Brain microvascular endothelial cell (primary cell): ENCODE measurements around the gene TAC3.

Experiments
- DNase-seq: peaks from one replicate; pipeline ENCODE4 v3.0.0-alpha.2; 2020
- H3K27ac ChIP-seq: fragments of 250-450 bp; sonication (Bioruptor Pico); 2 replicates; pipeline ENCODE4 v1.5.1; 2020; ENCODE audit warnings: mild to moderate bottlenecking, moderate library complexity
- H3K27me3 ChIP-seq: fragments of 250-450 bp; sonication (Bioruptor Pico); replicated peaks from 2 replicates; pipeline ENCODE4 v1.5.1; 2020; ENCODE audit warnings: mild to moderate bottlenecking
- H3K36me3 ChIP-seq: fragments of 250-450 bp; sonication (Bioruptor Pico); replicated peaks from 2 replicates; pipeline ENCODE4 v1.5.1; 2020; ENCODE audit warnings: mild to moderate bottlenecking
- H3K4me3 ChIP-seq: 2 replicates; pipeline ENCODE4 v1.5.1; 2011; ENCODE audit warnings: low read depth, mild to moderate bottlenecking, control low read depth, low read length, moderate library complexity
- in situ Hi-C: cut with HindIII; loops from 2 replicates; pipeline ENCODE4 v1.10.0; 2017; ENCODE audit warnings: low sequenced_read_pairs, low pct_ligation_motif_present
- TF ChIP-seq, protein P1 (sequence below): IDR thresholded peaks from 2 replicates; pipeline ENCODE4 v1.5.1; 2011; ENCODE audit warnings: low read depth, mild to moderate bottlenecking, moderate library complexity, low read length, control low read depth, inconsistent platforms; ENCODE audit errors: missing control alignments

Gene TAC3

DNA sequence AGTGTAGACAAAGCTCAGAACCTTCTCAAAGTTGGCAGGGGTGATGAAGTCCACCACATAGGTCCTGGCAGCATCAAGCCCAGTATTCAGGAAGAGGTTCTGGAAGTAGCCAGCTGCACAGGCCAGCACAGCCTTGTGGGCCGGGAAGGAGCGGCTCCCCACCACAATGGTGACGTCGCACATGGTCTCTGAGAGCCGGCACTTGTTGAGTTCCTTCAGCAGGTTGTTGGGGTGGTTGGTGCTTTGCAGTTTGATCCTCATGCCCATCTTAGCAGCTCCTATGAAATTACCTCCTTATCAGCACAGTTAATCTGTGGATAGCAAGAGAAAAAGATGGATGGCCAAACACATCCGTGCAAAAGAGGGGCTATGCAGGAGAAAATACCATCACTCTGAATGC is 11.7 kb downstream of the TAC3 start:
- in situ Hi-C loops = no loop called here
- H3K4me3 ChIP-seq = no peak overlapping the region
- no peaks in the 10 kb centered on the region for H3K27me3 ChIP-seq
- DNase-seq = no peak
- peaks cover 23% of the 10 kb centered on the region for H3K36me3 ChIP-seq
- TF ChIP-seq, protein P1, sequence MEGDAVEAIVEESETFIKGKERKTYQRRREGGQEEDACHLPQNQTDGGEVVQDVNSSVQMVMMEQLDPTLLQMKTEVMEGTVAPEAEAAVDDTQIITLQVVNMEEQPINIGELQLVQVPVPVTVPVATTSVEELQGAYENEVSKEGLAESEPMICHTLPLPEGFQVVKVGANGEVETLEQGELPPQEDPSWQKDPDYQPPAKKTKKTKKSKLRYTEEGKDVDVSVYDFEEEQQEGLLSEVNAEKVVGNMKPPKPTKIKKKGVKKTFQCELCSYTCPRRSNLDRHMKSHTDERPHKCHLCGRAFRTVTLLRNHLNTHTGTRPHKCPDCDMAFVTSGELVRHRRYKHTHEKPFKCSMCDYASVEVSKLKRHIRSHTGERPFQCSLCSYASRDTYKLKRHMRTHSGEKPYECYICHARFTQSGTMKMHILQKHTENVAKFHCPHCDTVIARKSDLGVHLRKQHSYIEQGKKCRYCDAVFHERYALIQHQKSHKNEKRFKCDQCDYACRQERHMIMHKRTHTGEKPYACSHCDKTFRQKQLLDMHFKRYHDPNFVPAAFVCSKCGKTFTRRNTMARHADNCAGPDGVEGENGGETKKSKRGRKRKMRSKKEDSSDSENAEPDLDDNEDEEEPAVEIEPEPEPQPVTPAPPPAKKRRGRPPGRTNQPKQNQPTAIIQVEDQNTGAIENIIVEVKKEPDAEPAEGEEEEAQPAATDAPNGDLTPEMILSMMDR = no peak
- no peak overlapping the region for H3K27ac ChIP-seq

DNA sequence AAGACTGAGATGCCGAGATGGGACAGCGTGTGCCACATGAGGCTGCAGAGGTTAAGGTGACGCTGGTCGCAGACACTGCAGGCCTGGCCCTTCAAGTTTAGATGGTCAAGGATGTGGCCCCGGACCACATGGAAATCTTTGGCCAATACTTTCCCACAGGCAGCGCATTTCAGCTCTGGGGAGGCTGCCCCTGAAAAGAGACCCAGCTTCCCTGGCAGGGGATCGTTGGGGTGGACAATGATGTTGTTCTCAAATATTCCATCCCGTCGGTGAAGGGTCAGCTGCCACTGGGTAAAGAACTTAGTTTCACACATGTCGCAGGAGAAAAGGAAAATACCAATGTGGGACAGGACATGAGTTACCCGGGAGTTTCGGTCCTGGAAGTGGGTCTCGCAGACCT is 12.9 kb downstream of the TAC3 start:
- H3K27ac ChIP-seq = no peak overlapping the region
- in situ Hi-C loops = no loop called here
- no peak overlapping the region for H3K4me3 ChIP-seq
- TF ChIP-seq, protein P1 = no peak
- no peaks in the 10 kb centered on the region for H3K27me3 ChIP-seq
- no peak for DNase-seq
- H3K36me3 ChIP-seq = peaks cover 23% of the 10 kb centered on the region

DNA sequence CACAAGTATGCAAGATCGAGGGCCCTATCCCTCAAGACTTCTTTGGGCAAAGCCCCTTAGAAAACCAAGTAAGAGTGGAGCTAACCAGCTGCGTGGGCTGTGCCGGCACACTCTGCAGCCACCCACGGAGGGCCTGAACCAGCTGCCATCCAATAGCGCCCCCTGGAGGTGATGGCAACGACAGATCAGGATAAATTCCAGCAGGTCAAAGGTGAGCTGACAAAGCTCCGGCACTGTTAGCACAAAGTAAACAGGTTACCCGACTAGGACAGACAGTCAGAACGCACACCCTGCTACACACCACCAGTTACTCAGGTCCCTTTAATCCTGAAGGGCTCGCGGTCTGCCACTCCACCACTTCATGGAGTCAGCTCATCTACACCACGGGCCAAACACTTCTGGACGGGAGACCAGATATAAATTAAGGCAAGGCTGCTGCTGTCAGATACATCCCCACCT is 14.9 kb downstream of the TAC3 start:
- peak; percentile 47 for DNase-seq
- Histone ChIP-seq H3K36me3 (peaks cover 23% of the 10 kb centered on the region), H3K27ac (no peak overlapping the region), H3K27me3 (no peaks in the 10 kb centered on the region), H3K4me3 (no peak overlapping the region)
- TF ChIP-seq, protein P1 = peak; percentile 83
- in situ Hi-C loops = no loop called here

DNA sequence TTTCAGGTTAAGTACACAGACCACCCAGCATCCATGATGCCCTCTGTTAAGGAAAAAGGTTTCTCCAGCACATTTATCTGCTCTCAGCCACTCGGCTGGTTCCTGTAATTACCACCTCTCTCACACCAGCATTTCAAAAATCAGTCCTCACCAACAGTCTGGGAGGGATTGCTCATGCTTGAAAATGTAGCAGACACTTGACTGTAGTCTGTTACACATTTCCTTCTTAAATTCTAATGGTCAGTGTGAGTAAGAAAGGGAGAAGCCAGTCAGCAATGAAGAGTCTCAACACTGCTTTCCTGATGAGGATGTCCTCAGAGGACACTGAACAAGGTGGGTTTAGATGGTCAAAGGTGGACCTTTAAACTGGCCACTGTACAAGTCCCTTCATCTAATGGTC is 15.9 kb downstream of the TAC3 start:
- H3K27me3 ChIP-seq = no peaks in the 10 kb centered on the region
- in situ Hi-C loops = no loop called here
- H3K36me3 ChIP-seq = peaks cover 22% of the 10 kb centered on the region
- H3K4me3 ChIP-seq = no peak overlapping the region
- TF ChIP-seq, protein P1 = no peak
- no peak for DNase-seq
- no peak overlapping the region for H3K27ac ChIP-seq

DNA sequence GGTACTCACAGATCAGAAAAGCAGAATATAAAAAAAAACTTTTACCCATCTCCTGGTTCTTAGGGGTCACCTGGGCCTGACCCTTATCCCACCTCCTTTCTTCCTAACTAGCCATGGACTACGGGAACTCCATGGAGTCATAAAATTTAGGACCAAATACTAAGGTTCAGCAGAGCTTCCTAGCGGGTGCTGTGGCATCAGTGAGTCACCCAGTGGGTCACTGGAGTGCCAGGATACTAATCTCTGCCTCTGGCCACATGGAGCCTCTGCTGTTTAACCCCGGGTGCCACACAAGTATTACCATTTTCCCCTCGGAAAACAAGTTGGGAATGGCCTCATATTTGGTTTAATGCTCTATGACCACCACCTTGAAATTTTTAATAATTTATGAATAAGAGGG is 16.9 kb downstream of the TAC3 start:
- DNase-seq = no peak
- Histone ChIP-seq H3K27me3 (no peaks in the 10 kb centered on the region), H3K4me3 (no peak overlapping the region), H3K27ac (no peak overlapping the region), H3K36me3 (peaks cover 22% of the 10 kb centered on the region)
- in situ Hi-C loops = loop anchor here (25.0 kb wide), 1 partner anchor 237 kb away; the partner anchor contains the start of genes HSD17B6 and PRIM1
- TF ChIP-seq, protein P1 = no peak

DNA sequence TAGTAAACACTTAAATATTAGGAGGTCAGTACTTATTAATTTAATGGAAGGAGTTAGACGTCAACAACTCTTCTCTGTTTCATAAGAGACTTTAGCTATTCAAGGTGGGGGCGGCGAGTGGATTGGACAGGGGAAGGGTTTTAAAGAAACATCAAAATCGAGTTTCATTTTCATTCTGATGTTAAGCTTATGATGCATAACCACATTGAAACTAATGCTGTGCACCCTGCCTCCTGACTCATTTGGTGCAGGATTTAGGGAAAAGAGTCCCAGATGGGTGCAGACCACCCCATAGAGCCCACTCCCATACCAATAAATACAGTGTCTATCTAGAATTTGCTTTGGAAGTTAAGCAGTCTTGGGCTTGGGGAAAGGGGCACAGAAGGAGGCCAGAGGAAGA is 17.3 kb downstream of the TAC3 start:
- Histone ChIP-seq H3K27ac (no peak overlapping the region), H3K27me3 (no peaks in the 10 kb centered on the region), H3K36me3 (peaks cover 19% of the 10 kb centered on the region), H3K4me3 (no peak overlapping the region)
- no peak for DNase-seq
- in situ Hi-C loops = loop anchor here (25.0 kb wide), 1 partner anchor 237 kb away; the partner anchor contains the start of genes HSD17B6 and PRIM1
- TF ChIP-seq, protein P1 = no peak
